Activated T-cell treated with anti-CD3 and anti-CD28 coated beads for 48 hours (primary cell): Measurements from ENCODE around the gene GTF3C4.
A peak's percentile ranks its signal among the peaks of the same experiment; 100 is the strongest.

Source experiments
- DNase-seq: peaks from one replicate; pipeline ENCODE4 v3.0.0-alpha.2; 2020; ENCODE audit warnings: low read depth

Gene GTF3C4

DNA sequence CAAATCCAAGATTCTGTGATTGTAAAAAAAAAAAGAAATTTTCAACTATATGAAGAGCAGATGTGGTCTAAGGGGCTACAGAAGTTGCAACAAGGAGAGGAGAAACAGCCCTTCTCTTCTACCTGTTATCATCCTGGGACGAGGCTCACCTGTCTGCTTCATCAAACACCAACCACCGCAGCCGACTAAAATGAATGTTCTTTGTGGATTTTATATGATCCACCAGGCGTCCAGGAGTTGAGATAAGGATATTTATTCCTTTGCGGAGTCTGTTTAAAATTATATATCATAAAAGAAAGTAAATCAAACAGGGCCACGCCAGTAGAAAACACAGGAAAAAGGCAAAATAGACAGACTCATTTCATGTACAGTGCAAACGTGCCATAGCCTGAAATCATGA lies 22.0 kb upstream of the GTF3C4 start:
- no peak for DNase-seq

DNA sequence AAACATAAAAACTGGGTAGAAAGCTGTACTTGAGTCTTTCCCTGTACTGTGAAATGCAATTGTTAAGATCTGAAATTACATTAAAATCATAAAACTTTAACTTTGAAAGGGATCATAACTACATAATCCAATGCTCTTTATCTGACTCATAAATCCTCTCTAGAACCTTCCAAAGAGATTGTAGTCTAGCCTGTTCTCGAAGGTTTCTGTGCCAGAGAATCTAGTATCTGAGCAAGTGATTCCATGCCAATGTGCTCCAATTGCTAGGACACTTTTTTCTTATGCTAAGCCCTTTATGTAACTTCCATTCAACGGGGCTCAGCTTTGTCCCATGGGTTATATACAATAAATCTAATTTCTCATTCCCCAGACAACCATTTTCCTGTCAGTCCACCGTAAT lies 21.6 kb upstream of the GTF3C4 start:
- DNase-seq: no peak

DNA sequence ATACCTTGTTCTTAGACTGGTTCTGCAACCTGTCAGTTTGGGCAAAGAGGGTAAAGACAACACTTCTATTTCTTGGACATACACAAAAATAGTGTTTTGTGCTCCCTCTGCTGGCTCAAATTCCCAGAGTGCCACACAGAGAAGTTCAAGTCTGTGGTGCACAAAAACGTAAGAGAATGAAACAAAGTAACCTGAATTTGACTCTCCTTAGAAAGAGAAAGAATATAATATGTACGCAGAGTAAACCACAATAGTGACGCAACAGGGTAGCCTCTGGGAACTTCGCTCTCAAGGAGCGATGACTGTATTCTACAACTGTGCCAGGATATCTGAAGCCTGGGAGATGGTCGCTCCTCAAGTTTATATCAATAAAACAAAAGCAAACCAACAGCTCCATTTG lies 19.0 kb upstream of the GTF3C4 start:
- DNase-seq: no peak

DNA sequence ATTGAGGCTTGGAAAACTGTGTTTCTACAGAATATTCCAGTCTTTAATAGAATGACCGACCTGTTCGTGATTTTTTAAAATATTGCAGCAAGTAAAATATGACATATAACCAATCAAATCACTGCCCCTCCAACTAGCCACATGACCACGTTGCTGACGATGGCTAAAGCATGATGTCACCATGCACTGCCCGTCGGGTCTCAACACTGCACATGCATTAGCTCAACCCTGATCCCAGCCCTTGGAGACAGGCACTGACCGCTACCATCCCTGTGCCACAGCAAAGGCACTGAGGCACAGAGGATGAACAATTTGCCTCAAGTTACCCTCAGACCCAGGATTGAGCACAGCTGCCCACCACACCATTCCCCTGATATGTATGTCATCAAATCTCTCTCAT lies 14.0 kb upstream of the GTF3C4 start:
- no peak for DNase-seq

DNA sequence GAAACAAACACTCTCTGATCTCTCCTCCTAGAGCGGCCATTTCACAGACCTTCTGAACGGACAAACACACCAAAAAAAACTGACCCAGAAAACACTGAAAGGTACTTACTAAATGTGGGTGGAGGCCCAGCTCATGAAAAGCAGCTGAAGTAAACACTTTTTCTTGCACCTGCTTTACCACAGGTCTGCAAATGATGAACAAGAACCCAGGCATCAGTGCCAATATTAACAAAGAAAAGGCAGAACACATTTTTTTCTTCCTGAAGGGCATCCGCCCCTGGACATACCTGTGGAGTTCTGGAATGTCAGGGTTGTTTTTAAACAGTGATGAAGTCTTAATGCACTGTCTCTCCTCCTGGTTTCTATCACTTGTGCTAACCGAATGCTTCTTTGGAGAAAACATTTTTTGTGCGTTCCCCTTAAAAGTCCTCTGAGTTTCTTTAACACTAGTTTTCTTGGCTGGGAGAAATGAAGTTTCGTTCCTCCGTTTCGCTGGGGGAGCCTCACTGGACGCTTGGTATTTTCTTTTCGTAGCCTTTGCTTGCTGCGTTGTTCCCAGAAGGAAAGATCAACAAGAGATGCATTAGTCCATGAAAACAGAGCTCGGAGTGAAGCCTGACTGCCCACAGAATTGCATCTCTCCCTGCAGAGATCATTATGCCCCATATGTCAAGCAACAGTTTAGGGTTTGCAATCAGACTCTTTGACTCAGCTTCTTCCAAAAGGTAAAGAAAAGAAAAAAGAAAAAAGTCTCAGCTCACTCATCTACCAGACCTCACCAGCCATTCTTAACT lies 7.9 kb upstream of the GTF3C4 start:
- no peak for DNase-seq

DNA sequence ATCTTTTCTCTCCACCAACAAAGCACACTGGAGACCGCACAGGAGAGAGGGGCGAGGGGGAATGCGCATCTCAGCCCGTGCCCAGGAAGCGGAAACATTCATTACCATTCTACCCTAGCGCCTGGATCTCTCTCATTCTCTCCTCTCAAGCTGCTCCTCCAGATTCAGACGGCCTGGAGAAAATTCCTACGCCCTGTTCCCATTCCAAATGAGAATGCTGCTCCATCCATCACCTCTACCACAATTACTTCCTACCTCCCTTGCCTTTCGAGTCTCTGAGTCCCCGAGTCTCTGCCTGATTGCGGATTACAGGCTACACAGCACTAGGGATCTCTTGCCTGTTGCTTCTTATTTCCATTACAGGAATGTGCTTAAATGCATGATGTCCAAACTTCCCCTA lies 7.1 kb upstream of the GTF3C4 start:
- no peak for DNase-seq

DNA sequence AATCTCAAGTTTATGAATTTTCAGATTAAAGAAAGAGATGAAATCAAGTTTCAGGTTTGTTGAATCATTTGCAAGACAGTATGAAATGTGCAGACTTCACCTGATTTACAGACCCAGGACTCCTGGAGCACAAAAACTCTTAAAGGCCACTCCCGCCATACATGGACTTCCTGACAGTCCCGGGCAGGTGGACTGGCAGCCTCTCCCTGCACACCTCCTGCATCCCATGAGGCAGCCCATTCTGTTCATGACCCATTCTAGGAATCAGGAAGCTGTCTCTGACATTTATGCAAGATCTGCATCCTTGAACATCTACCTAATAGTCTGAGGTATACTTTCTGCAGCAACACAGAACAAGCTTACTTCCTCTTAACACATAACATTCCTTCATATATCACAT lies 6.4 kb upstream of the GTF3C4 start:
- DNase-seq: no peak

DNA sequence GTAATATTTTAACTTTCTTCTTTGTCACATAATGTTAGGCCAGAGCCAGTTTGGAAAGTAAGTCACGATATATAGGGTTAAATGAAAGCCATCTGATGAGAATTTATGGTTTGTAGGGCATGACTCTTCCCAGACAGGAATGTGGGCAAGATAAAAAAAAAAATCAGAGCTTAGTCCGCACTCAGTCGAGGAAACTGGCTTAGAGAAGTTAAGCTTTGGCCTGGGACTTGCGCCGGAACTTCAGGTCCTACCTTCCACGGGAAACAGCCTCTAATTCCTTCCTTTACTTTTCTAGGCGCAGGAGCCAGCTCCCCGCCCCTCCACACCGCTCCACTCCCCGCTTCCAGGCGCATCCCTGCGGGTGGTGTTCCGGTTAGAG lies 956 bp upstream of the GTF3C4 start:
- DNase-seq: no peak

DNA sequence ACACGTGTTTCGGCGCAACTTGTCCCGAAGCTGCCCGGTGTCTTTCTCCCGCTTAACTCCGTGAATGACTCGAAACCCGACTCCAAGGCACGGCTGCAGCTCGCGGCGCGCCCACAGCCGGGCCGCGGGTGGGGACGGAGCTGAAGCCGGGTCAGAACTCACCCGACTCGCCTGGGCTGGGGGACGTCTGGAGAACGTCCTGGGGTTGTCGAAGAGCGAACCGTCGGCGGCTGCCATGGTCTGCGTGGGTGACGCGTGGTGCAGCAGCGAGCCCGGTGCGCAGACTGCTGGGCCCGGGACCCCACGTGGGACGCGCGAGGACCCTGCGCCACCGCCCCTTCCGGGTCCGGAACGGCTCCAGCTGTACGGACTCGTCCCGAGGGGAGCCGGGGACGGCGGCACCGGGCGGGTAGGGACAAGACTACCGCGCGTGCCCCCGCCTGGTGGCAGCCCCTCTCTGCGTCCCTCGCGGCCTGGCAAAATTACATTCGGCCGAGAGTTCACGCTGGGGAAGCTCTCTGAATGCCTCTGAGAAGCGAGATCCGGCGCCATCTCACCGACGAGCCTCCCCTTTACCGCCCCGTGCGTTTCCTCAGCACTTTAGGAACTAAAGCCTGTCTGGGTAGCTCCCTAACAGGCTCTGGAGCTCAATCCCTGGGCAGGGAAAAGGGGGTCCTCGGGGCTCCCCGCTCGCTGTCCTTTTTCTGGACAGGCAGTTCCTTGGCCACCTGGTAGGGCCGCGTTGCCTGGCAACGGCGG lies 387 bp upstream of the GTF3C4 start, which contains the start of gene DDX31:
DDX31 (minus strand) TSS at position 286 of the 759 bp plus-strand sequence; CDS start at position 237, 49 bp downstream.
- peak; percentile 84 for DNase-seq

DNA sequence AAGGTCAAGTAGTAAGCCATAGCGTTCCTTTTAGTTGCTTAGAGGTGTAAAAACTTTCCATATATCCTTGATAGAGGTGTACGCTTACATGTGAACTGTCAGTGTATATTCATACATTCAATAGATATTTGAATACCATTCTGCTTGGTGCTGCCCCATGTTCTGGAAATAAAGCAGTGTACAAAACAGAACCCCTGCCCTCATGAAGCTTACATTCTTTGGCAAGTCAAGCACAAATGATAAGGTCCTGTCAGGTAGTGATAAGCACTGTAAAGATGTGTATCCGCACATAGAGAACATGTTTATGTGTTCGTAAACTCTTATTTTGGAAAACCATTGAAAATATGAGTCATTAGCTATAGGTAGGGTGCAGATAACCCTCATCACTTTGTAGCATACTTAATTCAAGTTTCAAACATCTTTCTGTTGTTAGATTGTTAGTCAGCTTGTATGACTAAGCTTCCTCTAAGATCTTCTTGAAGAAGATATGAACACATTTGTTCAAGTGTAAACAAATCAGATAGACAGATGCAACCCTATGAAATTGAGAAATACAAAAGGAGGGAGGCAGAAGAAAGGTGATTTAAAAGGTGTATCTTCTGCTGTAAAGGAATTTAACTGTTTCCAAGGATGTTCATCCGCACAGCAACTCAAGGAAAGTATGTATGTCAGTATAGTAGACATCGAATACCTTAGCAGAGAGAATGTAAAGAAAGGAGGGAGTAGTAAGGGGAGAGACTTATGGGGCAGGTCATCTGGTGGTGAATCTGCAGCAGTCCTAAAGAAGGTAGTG lies 1.6 kb downstream of the GTF3C4 start:
- no peak for DNase-seq

DNA sequence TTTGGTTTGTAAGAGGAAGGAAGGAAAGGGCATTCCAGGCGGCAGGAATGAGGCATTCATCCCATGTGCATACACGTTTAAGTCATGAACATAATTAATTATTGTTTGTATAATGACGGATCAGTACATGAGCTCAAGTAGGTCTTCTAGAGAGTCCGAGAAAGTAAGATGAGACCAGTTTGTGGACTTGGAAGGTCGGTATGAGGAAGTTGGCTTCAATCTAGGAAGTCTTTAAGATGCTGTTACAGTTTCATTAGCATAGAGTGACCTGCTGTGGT lies 2.1 kb downstream of the GTF3C4 start:
- DNase-seq: no peak

DNA sequence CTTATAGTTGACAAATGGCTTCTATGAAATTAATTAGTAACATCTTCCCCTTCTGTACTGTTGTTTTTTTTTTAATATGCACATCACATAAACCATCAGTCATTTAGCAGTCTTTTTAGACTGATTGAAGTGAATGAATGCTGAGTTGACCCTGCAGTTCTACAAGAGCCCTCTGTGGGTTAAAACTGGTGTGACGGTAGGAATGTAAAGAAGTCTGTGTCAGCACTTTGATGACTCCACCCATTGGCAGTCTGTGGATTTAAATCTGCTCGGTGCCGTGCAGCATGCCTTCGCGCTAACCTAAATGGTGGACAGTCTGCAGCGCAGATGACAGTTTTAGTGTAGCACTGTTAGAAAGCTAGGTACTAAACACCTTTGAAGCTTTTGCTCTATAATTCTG lies 3.1 kb downstream of the GTF3C4 start:
- no peak for DNase-seq

DNA sequence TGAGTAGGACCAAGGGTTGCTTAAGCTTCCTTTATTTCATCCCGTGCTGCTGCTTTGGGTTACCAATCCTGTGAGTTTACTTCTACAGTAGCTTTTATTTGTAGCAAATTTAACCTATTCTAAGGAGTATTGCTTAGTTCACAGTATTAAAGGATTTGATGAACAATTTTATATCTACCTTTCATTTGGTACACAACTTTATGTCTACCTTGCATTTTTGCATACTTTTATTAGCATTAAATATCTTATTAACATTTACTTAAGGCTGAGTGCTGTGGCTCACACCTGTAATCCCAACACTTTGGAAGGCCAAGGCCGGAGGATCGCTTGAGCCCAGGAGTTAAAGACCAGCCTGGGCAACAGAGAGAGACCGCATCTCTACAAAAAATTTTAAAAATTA lies 4.2 kb downstream of the GTF3C4 start:
- DNase-seq: no peak

DNA sequence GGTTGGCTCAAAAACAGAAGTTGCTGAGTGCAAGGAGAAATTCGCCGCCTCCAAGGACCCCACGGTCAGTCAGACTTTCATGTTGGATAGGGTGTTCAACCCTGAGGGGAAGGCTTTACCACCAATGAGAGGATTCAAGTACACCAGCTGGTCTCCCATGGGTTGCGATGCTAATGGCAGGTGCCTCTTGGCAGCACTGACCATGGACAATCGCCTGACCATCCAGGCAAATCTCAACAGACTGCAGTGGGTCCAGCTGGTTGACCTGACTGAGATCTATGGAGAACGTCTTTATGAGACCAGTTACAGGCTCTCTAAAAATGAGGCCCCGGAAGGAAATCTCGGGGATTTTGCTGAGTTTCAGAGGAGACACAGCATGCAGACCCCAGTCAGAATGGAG lies 7.7 kb downstream of the GTF3C4 start:
- no peak for DNase-seq

DNA sequence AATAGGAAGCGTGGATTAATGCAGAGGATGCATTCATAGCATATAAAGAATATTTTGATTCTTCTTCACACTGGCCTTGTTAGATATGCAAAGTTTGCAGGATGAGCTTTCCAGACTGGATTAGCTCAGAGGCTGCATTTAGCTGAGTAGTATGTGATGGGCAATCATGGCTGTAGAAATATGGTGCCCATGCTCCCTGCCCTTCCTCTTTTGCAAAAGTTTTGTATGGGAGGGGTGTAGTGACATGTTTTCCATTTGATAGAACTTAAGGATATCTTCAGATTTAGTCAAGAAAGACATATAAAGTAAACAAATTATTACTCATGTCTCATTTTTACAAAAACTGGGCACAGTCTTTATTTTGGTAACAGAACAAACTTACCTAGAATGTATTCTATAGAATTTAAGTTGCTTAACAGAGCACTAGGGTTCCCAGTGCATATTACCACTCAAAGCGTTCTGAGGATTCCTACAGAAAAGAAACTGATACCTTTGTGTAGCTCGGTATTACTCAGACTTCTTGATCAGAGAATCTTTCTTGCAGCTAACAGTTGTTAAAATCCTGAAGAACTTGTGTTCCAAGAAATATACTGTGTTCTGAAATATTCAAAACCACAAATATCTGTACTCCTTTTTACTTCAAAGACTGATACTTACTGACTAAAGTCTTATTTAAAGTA lies 9.8 kb downstream of the GTF3C4 start:
- DNase-seq: no peak

DNA sequence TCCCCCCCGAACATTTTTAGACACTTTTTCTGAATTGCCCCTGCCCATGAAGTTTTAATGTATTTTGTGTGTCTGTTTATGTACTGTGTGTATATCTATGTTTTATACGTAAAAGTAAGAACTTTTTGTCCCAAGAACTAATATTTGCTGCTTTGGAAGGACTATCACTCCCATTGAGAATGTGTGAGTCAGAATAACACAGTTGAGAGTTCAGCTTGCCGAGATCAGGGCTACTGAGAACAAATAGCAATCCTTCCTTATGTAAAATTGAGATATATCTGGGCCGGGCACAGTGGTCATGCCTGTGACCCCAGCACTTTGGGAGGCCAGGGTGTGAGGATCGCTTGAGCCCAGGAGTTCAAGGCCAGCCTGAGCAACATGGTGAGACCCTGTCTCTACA lies 11.3 kb downstream of the GTF3C4 start:
- DNase-seq: no peak

DNA sequence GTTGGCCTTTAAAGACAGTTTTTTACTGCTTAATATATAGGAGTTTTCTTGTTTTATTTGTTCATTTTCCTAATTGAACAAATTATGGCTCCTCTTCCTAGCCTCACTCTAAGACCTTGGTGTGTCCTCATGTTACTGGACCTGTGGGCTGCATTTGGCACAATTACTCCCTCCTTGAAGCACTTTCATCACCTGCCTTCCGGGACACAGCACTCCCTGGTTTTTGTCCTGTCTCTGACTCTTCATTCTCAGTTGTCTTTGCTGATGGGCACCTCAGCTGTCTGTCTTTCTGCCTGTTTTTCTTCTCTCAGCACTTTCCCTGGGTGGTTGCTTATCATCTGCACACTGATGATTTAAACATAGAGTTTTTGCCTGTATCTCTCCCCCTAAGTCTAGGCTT lies 13.6 kb downstream of the GTF3C4 start:
- DNase-seq: no peak

DNA sequence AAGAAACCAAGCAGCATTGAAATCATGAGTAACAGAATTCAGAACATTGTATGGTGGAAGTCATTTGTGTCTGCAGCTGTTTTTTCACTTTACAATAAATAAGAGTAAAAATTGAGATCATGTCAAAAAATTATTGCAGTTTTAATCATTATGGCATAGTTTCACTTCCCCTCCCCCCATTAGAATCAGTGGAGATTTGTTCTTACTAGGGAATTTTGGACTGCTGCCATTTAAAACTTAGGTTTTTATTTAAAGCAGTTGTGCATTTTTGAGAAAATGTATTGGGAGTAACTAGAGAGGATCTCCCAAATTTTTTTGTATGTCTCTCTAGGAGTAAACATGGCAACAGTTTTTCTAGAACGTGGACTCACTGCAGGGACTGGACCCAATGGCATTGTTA lies 20.4 kb downstream of the GTF3C4 start:
- no peak for DNase-seq

DNA sequence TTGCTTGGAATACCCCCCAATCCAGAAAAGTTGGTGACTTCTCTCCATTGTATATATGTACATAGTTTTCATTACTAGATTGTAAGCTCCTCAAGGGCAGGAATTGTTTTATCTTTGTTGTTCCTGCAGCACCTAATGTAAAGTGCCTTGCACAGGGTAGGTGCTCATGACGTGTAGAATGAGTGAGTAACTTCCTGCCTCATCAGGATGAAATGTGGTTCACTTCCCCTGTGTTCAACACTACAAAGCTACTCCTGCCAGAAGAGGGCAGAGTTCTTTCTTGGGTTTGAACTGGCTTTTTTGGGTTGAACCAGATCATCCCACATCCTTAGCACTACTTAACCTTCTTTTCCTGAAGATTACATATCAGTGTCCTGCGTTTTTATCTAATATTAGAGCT lies 23.9 kb downstream of the GTF3C4 start:
- no peak for DNase-seq

DNA sequence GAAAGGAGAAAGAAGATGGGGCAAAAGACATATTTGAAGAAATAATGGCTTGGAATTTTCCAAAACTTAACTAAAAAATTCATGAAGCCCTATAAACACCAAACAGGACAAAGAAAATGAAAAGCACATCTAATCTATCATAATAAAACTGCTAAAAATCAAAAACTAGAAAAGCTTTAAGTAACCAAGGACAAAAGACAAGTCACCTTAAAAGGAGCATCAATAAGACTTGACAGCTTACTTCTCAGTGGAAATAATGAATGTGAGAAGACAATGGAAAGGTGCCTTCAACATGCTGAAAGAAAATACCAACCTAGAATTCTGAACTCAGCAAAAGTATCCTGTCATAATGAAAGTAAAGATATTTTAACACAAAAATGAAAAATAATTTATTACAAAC lies 27.0 kb downstream of the GTF3C4 start:
- no peak for DNase-seq

DNA sequence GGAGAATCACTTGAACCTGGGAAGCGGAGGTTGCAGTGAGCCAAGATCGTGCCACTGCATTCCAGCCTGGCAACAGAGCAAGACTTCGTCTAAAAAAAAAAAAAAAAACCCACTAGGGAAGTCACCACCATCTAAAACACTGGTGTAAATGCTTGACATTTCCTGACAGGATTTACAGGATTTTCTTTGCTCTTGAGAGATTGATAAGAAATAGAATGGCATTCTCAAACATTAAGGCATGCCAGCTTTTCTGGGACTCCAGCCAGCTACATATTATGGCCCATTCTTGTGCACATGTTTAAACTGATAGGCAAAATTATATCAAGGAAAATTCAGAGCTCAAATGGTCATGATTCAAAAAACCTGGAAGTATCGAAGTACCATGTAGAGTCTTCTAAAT lies 28.7 kb downstream of the GTF3C4 start:
- no peak for DNase-seq

DNA sequence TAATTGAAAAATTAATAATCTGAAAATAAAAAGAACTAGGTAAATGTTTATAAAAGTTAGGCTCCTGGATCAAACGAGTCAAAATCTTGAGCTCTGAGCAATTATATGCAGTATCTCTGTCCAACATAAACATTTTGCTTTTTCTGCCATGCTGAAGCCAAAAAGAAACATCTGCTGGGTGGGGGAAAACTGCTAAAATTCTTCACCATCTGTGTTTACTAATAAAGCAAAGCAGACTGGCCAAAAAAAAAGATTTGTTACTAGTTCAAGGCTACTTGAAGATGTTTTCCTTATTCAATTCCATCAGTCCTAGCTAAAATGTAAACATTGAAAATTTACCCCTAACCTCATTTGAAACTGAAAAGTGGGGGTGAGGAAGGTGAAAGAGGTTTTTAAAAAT lies 29.7 kb downstream of the GTF3C4 start:
- DNase-seq: no peak

DNA sequence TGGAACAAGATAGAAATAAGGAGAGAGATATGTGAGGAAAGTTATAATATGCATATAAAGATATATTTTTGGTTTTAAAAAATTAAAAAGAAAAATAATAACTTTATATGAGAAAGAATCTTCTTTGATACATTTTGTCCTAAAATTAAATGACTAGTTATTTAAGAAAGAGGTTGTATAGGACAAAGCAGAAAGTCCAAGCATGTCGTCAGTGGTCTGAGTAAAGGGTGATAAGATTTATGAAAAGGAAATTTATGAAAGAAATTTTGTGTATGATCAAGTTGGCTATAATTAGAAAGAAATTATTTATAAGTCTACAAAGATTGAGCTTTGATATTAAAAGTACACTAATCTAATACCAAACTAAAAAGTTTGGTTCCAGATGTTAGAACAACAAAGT lies 32.0 kb downstream of the GTF3C4 start:
- no peak for DNase-seq
